RWPE2 (cell line): Measurements from ENCODE around the gene LBH.

Experiments
- ATAC-seq: fragments of 200-7000 bp; cut with Tn5 transposase; 3 replicates; pipeline ENCODE4 v1.9.1; 2021; ENCODE audit warnings: low read depth
- DNase-seq: peaks from one replicate; pipeline ENCODE4 v3.0.0-alpha.2; 2020; ENCODE audit warnings: low spot score
- H3K27ac ChIP-seq: fragments of 450-650 bp; 2 replicates; pipeline ENCODE4 v1.5.1; 2017; ENCODE audit warnings: mild to moderate bottlenecking; ENCODE audit not compliant: poor library complexity, severe bottlenecking
- H3K27me3 ChIP-seq: fragments of 250-450 bp; sonication (Bioruptor Pico); 2 replicates; pipeline ENCODE4 v1.5.1; 2021; ENCODE audit warnings: mild to moderate bottlenecking, moderate library complexity; ENCODE audit not compliant: insufficient read depth, poor library complexity, severe bottlenecking
- H3K36me3 ChIP-seq: fragments of 250-450 bp; sonication (Bioruptor Pico); 2 replicates; pipeline ENCODE4 v1.5.1; 2020; ENCODE audit warnings: low read depth, mild to moderate bottlenecking, moderate library complexity
- H3K4me1 ChIP-seq: fragments of 250-450 bp; sonication (Bioruptor Pico); 2 replicates; pipeline ENCODE4 v1.5.1; 2021; ENCODE audit warnings: mild to moderate bottlenecking, moderate library complexity; ENCODE audit not compliant: insufficient read depth, poor library complexity, severe bottlenecking
- H3K4me3 ChIP-seq: fragments of 250-450 bp; sonication (Bioruptor Pico); 2 replicates; pipeline ENCODE4 v1.5.1; 2021; ENCODE audit warnings: mild to moderate bottlenecking, moderate library complexity; ENCODE audit not compliant: severe bottlenecking
- H3K9me3 ChIP-seq: fragments of 250-450 bp; sonication (Bioruptor Pico); 2 replicates; pipeline ENCODE4 v1.5.1; 2021; ENCODE audit warnings: mild to moderate bottlenecking, moderate library complexity; ENCODE audit not compliant: severe bottlenecking
- TF ChIP-seq, protein P1 (sequence below): fragments of 450-650 bp; IDR thresholded peaks from one replicate; pipeline ENCODE4 v1.5.1; 2017; ENCODE audit warnings: mild to moderate bottlenecking, moderate library complexity; ENCODE audit not compliant: poor library complexity, severe bottlenecking

Gene LBH

DNA sequence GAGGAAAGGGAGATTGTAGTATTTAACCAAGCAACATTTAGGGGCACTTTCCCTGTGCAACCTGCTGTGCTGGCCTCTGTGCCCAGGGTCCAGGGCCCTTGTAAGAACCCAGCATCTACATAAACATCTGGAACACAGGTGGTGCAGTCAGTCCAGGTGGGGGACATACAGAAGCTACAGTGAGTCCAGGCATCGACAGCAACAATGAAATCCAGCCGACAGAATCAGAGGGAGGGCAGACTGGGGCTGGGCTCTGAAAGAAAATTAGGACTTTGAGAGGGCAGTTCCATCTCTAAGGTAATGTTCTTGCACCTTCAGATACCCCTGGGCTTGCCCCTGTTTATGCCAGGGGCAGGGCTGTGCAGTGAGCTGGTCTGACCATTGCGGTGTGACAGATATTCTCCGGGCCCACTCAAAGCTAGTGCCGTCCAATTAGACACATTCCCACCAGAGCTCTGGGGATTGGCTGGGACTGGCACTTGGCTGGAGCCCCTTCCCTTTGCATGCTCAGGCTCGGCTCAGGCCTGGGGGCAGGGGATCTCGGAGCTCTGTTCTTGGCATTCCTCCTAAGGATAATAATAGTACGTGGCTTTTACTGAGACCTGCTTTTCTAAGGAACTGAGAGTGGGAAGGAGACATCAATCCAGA, 5.4 kb downstream of the LBH start:
- DNase-seq (no peak), ATAC-seq (no peak)
- TF ChIP-seq, protein P1, sequence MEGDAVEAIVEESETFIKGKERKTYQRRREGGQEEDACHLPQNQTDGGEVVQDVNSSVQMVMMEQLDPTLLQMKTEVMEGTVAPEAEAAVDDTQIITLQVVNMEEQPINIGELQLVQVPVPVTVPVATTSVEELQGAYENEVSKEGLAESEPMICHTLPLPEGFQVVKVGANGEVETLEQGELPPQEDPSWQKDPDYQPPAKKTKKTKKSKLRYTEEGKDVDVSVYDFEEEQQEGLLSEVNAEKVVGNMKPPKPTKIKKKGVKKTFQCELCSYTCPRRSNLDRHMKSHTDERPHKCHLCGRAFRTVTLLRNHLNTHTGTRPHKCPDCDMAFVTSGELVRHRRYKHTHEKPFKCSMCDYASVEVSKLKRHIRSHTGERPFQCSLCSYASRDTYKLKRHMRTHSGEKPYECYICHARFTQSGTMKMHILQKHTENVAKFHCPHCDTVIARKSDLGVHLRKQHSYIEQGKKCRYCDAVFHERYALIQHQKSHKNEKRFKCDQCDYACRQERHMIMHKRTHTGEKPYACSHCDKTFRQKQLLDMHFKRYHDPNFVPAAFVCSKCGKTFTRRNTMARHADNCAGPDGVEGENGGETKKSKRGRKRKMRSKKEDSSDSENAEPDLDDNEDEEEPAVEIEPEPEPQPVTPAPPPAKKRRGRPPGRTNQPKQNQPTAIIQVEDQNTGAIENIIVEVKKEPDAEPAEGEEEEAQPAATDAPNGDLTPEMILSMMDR: no peak
- Histone ChIP-seq H3K4me3 (no peak overlapping the region), H3K27me3 (no peaks in the 10 kb centered on the region), H3K9me3 (no peaks in the 10 kb centered on the region), H3K36me3 (no peaks in the 10 kb centered on the region), H3K27ac (no peak overlapping the region), H3K4me1 (no peaks in the 10 kb centered on the region)

DNA sequence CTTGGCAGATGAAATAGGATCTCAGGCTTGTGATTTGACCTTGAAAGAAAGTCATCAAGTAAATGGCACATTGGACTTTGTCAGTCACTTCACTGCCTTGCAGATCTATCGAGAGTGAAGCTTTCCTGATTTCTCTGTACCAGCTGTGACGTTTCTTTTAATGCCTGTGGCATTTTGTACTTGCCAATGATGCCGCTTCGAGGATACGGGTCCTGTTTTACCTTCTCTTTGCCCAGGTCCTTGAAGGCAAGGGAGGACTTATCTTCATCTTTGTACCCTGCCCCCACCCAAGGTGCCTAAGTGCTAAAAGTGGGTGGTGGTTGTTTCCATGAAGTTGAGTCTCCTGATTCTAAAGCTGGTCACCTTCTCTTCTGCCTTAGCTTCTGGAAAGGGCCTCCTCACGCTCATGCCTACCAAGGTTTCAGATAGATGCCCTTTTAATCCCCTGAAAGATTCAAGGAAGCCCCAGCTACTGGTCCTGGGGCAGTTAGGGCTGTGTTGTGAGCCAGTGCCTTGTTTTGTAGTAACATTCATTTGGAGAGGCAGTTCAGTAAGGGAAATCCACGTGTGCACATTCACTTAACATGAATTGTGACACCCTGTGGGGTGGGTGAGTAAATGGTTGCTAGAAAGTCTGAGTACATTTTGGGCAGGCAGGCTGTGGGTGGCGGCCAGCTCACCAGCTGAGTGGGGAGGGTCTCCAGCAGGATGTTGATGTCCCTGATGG, 6.1 kb downstream of the LBH start:
- Histone ChIP-seq H3K36me3 (no peaks in the 10 kb centered on the region), H3K27ac (no peak overlapping the region), H3K9me3 (no peaks in the 10 kb centered on the region), H3K4me1 (no peaks in the 10 kb centered on the region), H3K4me3 (no peak overlapping the region), H3K27me3 (no peaks in the 10 kb centered on the region)
- ATAC-seq (no peak), DNase-seq (no peak)
- TF ChIP-seq, protein P1: no peak

DNA sequence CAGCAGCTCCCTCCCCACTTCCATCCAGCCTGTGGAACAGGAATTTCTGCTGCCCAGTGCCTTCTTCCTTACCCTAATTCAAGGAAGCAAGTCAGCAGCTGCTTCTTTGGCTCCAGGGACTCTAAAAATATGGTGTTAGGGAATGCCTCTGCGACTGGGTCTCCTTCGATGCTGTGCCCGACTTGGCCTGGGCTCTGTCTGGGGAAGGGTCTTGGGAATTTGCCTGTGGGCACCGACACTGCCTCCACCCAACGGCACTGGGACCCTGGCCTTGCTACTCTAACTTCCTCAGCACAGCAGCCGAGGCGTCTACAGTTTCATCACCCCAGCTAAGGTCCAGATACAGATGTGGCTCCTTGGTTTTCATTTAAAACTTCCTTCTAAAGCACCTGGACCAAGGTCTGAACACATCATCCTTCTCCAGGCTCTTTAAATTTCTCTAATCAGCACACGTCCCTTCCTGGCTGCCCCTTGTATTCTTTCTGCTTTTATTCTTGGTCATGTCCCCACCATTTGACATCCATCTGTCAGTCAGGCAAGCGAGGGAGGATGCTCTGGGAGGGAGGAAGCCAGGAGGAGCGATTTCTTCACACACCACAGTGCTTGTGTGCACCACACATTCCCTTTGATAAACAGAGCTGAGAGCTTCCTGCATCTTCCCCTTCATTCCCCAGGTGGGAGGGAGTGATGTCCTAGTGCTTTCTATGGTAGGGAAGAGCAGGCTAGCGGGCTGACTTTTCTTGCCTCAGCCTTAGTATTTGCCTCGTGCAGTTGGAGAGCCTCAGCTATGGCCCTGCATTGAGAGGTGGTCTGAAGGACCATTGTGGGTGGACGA, 6.8 kb downstream of the LBH start:
- DNase-seq: no peak
- TF ChIP-seq, protein P1: no peak
- H3K4me1 ChIP-seq: no peaks in the 10 kb centered on the region

DNA sequence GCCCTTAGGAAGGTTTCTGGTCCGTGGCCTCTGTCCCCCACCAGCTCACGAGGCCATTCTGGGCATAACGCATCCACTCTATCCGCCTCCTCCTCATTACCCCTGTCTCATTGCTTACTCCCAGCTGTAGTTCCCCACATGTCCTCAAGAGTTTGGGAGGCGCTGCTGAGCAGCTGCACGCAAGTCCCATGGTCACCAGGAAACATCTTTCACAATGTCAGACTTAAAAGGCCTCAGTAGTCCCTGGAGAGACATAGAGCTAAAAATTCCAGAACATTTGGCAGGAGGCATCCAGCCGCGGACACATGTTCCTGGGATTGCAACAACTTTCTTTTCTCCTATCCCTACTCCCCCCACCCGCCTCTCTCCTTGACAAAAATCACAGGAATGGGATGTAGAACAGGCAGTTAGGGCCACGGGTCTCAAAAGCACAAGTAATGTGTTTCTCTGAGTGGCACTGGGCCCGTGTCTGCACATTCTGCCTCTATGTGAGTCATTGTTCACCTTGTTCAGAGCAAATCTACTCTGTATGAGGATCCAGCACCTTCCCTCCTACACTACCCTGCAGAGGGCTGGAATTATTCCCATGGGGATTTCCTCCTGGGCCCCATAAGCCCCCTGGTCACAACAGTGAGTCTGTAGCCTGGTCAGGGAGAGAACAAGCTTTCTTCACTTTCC, 8.1 kb downstream of the LBH start:
- no peaks in the 10 kb centered on the region for H3K4me1 ChIP-seq
- no peaks in the 10 kb centered on the region for H3K27me3 ChIP-seq
- H3K27ac ChIP-seq: no peak overlapping the region
- ATAC-seq (no peak), DNase-seq (no peak)
- no peaks in the 10 kb centered on the region for H3K36me3 ChIP-seq
- TF ChIP-seq, protein P1: peak; percentile 78
- H3K9me3 ChIP-seq: no peaks in the 10 kb centered on the region
- no peak overlapping the region for H3K4me3 ChIP-seq

More for the DNA sequence above, 6.8 kb downstream of the LBH start:
- no peak for ATAC-seq
- H3K27me3 ChIP-seq: no peaks in the 10 kb centered on the region
- H3K27ac ChIP-seq: no peak overlapping the region
- no peaks in the 10 kb centered on the region for H3K9me3 ChIP-seq
- H3K4me3 ChIP-seq: no peak overlapping the region
- no peaks in the 10 kb centered on the region for H3K36me3 ChIP-seq
